SU-DHL-6 (cell line): ENCODE results near the gene KCNK18.

ENCODE experiments used
- EZH2phosphoT487 ChIP-seq: fragments of 200-600 bp; sonication (generic), shearing (Covaris generic); conservative IDR thresholded peaks from 2 replicates; pipeline ENCODE4 v1.6.1; 2018; ENCODE audit warnings: mild to moderate bottlenecking, antibody characterized with exemption, low read length, moderate library complexity, mixed read lengths
- TF ChIP-seq, protein P1 (sequence below): fragments of 200-600 bp; sonication (generic); IDR thresholded peaks from one replicate; pipeline ENCODE4 v1.5.1; 2017; ENCODE audit warnings: antibody characterized with exemption, mild to moderate bottlenecking, low read length, moderate library complexity; ENCODE audit not compliant: insufficient read depth, poor library complexity, severe bottlenecking

- TF ChIP-seq EZH2phosphoT487 = no peak
- TF ChIP-seq, protein P1, sequence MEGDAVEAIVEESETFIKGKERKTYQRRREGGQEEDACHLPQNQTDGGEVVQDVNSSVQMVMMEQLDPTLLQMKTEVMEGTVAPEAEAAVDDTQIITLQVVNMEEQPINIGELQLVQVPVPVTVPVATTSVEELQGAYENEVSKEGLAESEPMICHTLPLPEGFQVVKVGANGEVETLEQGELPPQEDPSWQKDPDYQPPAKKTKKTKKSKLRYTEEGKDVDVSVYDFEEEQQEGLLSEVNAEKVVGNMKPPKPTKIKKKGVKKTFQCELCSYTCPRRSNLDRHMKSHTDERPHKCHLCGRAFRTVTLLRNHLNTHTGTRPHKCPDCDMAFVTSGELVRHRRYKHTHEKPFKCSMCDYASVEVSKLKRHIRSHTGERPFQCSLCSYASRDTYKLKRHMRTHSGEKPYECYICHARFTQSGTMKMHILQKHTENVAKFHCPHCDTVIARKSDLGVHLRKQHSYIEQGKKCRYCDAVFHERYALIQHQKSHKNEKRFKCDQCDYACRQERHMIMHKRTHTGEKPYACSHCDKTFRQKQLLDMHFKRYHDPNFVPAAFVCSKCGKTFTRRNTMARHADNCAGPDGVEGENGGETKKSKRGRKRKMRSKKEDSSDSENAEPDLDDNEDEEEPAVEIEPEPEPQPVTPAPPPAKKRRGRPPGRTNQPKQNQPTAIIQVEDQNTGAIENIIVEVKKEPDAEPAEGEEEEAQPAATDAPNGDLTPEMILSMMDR = no peak
Measured at GRCh38 chr10:117160567-117160966, 36.7 kb upstream of the KCNK18 start.
